Stomach (tissue), 9 donors: ENCODE measurements around the gene FANCE. TPM values are rescaled to one million over a fixed set of nuclear protein-coding genes. Genes with fewer than 3 reads are reported as not detected.

Experiments used
- DNase-seq, 2 donors: peaks; one replicate each; pipeline versions ENCODE4 v3.0.0 to v3.0.0-alpha.2; 2013 to 2019
- H3K27ac ChIP-seq, 5 donors: fragments of 200-600 bp in 4 of 5; sonication (generic) in 4 of 5; one replicate each; pipeline ENCODE4 v1.5.1; 2013 to 2019; ENCODE audit warnings: mild to moderate bottlenecking in 1 of 5, moderate library complexity in 1 of 5
- H3K27me3 ChIP-seq, 3 donors: fragments of 200-600 bp; sonication (generic); one replicate each; pipeline ENCODE4 v1.5.1; 2017 to 2019; ENCODE audit warnings: mixed run types in 1 of 3
- H3K36me3 ChIP-seq, 4 donors: fragments of 200-600 bp; sonication (generic); 1 replicate in 3 of 4; 2 replicates in 1 of 4; pipeline ENCODE4 v1.5.1; 2016 to 2019
- H3K4me1 ChIP-seq, 4 donors: fragments of 200-600 bp; sonication (generic); one replicate each; pipeline ENCODE4 v1.5.1; 2016 to 2019
- H3K4me3 ChIP-seq, 4 donors: fragments of 200-600 bp; sonication (generic) in 3 of 4; one replicate each; pipeline ENCODE4 v1.5.1; 2016 to 2019; ENCODE audit warnings: mild to moderate bottlenecking in 1 of 4
- H3K9me3 ChIP-seq, 4 donors: fragments of 200-600 bp; sonication (generic); one replicate each; pipeline ENCODE4 v1.5.1; 2016 to 2019
- EP300 ChIP-seq: sonication (generic); formaldehyde crosslinking; IDR thresholded peaks from one replicate; pipeline ENCODE4 v1.6.1; 2017; ENCODE audit warnings: antibody characterized with exemption
- POLR2A ChIP-seq, 4 donors: fragments of 450-650 bp; IDR thresholded peaks; one replicate each; pipeline ENCODE4 v1.6.1; 2016; ENCODE audit warnings: antibody characterized with exemption in 4 of 4, control low read depth in 2 of 4, mild to moderate bottlenecking in 1 of 4, moderate library complexity in 1 of 4
- POLR2AphosphoS5 ChIP-seq, 3 donors: sonication (generic); formaldehyde crosslinking; IDR thresholded peaks; one replicate each; pipeline ENCODE4 v1.6.1; 2016; ENCODE audit warnings: antibody characterized with exemption in 3 of 3
- WGBS, 5 donors: extraction: QIAGEN DNeasy Blood & Tissue Kit in 3 of 5; methylation state at CpG; one replicate each; pipeline versions ENCODE4 v1.1.5 to v1.1.7; 2013 to 2018; 5-methylcytosine and 5-hydroxymethylcytosine counted together
- intact Hi-C: fragments of 100-400 bp; cut with DNase I; formaldehyde crosslinking; loops from one replicate; pipeline ENCODE4 v1.15.1; 2023; ENCODE audit warnings: low total_unique reads
- polyA plus RNA-seq, 3 donors: library from polyadenylated mRNA; stranded (reverse); fragments of 200-250 nt; gene quantifications; one replicate each; pipeline ENCODE4 v1.2.3, GENCODE V29; 2013
- total RNA-seq, 5 donors: library from RNA; depleted of rRNA; stranded (reverse); fragments of >200 nt; gene quantifications; one replicate each; pipeline versions ENCODE4 v1.1.0 to v1.2.3, GENCODE V29; 2014 to 2016
- TF ChIP-seq, protein P1 (sequence below), 7 experiments: fragments of 450-650 bp in 4 of 7; fragments of 200-600 bp in 3 of 7; sonication (generic) in 3 of 7; IDR thresholded peaks; one replicate each; pipeline ENCODE4 v1.5.1; 2016 to 2019; ENCODE audit warnings: antibody characterized with exemption in 7 of 7, control low read depth in 2 of 7, mild to moderate bottlenecking in 1 of 7
- donor health status: healthy with polysubstance abuse.
- donor health status: Bipolar disorder and iron deficiency.
- donor health status: healthy.

Gene FANCE
- total and polyA plus RNA-seq, 8 donors = 1.3 to 8.3 (median 3.3) TPM

DNA sequence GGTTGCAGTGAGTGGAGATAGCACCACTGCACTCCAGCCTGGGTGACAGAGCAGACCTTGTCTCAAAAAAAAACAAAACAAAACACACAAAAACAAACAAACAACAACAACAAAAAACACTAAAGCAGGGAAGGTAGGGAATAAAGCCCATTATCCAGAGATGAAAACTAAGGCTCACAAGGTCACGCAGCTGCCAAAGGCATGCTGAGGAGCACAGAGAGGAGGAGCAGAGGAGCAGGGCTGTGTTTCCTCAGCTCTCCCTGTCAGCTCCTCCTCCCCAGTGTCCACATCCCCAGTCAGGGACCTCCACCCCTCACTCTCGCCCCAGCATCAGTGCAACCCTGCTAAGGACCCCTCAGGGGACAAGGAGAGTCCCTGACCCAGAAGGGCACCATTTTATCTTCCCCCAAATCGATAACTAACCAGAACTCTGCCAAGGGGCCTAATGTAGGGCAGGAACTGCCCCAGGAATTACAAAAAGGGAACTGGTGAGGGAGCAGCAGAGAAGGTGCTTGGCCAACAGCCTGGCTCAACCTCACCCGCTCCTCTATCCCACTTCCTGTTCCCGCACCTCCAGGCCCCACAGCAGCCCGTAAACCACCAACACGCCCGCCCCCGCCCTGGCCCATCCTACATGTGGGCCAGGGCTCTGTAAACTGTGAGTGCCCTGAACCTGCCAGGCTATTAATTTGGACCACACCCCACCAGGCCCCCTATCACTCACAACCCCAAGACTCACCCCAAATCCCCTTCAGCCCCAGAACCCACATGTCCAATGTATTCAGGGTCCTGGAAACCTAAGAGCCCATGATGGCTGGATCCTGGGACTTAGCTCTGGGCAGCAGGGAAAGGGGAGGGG is 35.7 kb downstream of the FANCE start:
- TF ChIP-seq, protein P1, sequence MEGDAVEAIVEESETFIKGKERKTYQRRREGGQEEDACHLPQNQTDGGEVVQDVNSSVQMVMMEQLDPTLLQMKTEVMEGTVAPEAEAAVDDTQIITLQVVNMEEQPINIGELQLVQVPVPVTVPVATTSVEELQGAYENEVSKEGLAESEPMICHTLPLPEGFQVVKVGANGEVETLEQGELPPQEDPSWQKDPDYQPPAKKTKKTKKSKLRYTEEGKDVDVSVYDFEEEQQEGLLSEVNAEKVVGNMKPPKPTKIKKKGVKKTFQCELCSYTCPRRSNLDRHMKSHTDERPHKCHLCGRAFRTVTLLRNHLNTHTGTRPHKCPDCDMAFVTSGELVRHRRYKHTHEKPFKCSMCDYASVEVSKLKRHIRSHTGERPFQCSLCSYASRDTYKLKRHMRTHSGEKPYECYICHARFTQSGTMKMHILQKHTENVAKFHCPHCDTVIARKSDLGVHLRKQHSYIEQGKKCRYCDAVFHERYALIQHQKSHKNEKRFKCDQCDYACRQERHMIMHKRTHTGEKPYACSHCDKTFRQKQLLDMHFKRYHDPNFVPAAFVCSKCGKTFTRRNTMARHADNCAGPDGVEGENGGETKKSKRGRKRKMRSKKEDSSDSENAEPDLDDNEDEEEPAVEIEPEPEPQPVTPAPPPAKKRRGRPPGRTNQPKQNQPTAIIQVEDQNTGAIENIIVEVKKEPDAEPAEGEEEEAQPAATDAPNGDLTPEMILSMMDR (IDR thresholded peaks at IDR 0.05) = no peak
- peak in 1 of 3 donors; percentile 16 for TF ChIP-seq POLR2AphosphoS5 (IDR thresholded peaks at IDR 0.05)
- H3K27ac ChIP-seq = peak overlapping the region; percentile 71 to 98 (median 89)
- H3K4me3 ChIP-seq = peak overlapping the region in 1 of 4 donors; percentile 13
- 20 to 31% (median 26%) methylated on average over 8 to 9 of the region's 9 CpGs for WGBS, 5 donors
- H3K4me1 ChIP-seq = peaks cover 68 to 100% (median 80%) of the 10 kb centered on the region in 4 donors
- intact Hi-C loops = no loop called here
- DNase-seq = peak; percentile 64 to 88
- H3K27me3 ChIP-seq = no peaks in the 10 kb centered on the region
- H3K36me3 ChIP-seq = peaks cover 0 to 20% (median 17%) of the 10 kb centered on the region in 4 donors
- H3K9me3 ChIP-seq = no peaks in the 10 kb centered on the region

- no peak for TF ChIP-seq EP300
- no peak for TF ChIP-seq POLR2AphosphoS5 (IDR thresholded peaks at IDR 0.05)
- no peak for TF ChIP-seq POLR2A (IDR thresholded peaks at IDR 0.05)
- TF ChIP-seq, protein P1 (IDR thresholded peaks at IDR 0.05) = no peak
- WGBS, 5 donors = 68 to 76% (median 72%) methylated on average over 9 of the region's 9 CpGs
- Histone ChIP-seq H3K27me3 (no peaks in the 10 kb centered on the region), H3K36me3 (peaks cover 0 to 14% (median 12%) of the 10 kb centered on the region in 4 donors), H3K9me3 (no peaks in the 10 kb centered on the region), H3K4me3 (peak overlapping the region in 1 of 4 donors; percentile 13), H3K4me1 (peaks cover 74 to 100% (median 86%) of the 10 kb centered on the region in 4 donors), H3K27ac (peak overlapping the region; percentile 71 to 98 (median 89))
- no peak for DNase-seq
- intact Hi-C loops = no loop called here
Measured at GRCh38 chr6:35488517-35488862, 36.4 kb downstream of the FANCE start.

DNA sequence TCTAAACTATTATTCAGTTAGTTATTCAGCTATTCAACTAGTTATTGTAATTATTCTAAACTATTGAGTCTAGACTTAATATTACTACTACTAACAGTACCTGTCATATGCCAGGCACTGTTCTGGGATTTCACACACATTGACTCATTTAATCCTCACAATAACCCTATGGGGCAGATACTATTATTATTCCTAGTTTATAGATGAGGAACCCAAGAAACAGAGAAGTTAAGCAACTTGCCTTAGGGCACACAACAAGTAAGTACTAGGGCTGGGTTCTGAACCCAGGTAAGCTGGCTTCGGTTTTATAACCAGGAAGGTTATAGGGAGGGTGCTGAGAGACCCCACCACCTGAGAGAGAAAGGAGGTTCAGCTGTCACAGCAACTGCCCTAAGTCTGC is 36.9 kb downstream of the FANCE start:
- no peak for DNase-seq
- TF ChIP-seq EP300 = no peak
- TF ChIP-seq POLR2AphosphoS5 (IDR thresholded peaks at IDR 0.05) = no peak
- no peak for TF ChIP-seq POLR2A (IDR thresholded peaks at IDR 0.05)
- TF ChIP-seq, protein P1 (IDR thresholded peaks at IDR 0.05) = no peak
- Histone ChIP-seq H3K27me3 (no peaks in the 10 kb centered on the region), H3K36me3 (peaks cover 0 to 8% (median 6%) of the 10 kb centered on the region in 4 donors), H3K9me3 (no peaks in the 10 kb centered on the region), H3K4me1 (peaks cover 79 to 100% (median 89%) of the 10 kb centered on the region in 4 donors), H3K27ac (peak overlapping the region; percentile 20 to 98 (median 89)), H3K4me3 (no peak overlapping the region)
- intact Hi-C loops = no loop called here
- 56 to 95% (median 85%) methylated on average over 1 of the region's 1 CpG for WGBS, 5 donors

DNA sequence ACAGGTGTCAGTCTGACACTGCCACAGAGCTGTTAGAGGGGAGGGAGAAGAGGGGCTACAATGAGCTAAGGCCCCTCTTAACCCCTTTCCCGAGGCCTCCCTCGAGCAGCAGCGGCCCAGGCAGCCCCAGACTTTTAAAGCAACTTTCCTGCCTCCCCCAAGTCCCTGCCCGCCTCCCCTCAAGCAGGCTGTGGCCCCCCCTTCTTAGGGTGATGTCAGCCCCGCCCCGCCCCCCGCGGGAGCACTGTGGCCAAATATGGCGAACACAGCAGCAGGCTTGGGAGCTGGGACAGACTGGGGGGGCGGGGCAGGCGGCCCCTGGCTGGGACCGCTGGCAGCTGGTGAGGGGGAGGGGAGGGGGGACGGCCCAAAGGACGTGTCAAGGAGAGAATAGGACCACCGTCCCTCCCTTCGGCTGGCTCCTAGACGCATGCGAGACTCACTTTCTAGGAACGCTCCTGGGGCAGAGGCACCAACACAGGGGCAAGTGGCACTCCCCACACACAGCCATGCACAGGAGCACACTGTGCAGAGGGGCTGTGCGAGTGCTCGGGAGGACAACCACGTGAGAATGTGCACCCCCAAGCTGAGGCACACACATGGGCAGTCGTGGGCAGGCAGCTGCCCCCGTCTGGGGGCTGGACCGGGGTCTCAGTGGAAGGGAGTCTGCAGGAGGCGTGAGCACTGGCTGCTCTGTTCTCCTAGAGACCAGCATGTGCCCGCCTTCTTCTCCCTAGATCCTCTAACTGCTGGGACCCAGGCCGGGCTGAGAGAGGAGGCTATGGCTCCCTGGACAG is 38.1 kb downstream of the FANCE start:
- H3K36me3 ChIP-seq = no peaks in the 10 kb centered on the region
- intact Hi-C loops = no loop called here
- H3K27me3 ChIP-seq = no peaks in the 10 kb centered on the region
- peak in 1 of 2 donors; percentile 94 for DNase-seq
- no peaks in the 10 kb centered on the region for H3K9me3 ChIP-seq
- WGBS, 5 donors = 34 to 59% (median 48%) methylated on average over 12 to 28 of the region's 28 CpGs
- peaks cover 87 to 100% (median 94%) of the 10 kb centered on the region in 4 donors for H3K4me1 ChIP-seq
- H3K4me3 ChIP-seq = peak overlapping the region; percentile 11 to 29 (median 29)
- TF ChIP-seq, protein P1 (IDR thresholded peaks at IDR 0.05) = no peak
- TF ChIP-seq EP300 = peak; percentile 26
- peak overlapping the region; percentile 60 to 98 (median 89) for H3K27ac ChIP-seq
